OCI-LY1 (cell line): ENCODE results near the gene UBR4.
A peak's percentile ranks its signal among the peaks of the same experiment; 100 is the strongest.

Experiments used
- H2AFZ ChIP-seq: fragments of 200-600 bp; sonication (generic), shearing (Covaris generic); 2 replicates; pipeline ENCODE4 v1.6.0; 2014; ENCODE audit warnings: antibody characterized with exemption, mild to moderate bottlenecking, low read length
- H3F3A ChIP-seq: fragments of 200-600 bp; sonication (generic), shearing (Covaris generic); 2 replicates; pipeline ENCODE4 v1.6.0; 2014; ENCODE audit warnings: mild to moderate bottlenecking, antibody characterized with exemption, low read length, moderate library complexity; ENCODE audit not compliant: insufficient read depth
- H3K27ac ChIP-seq: fragments of 200-600 bp; sonication (generic); 2 replicates; pipeline ENCODE4 v1.5.1; 2014; ENCODE audit warnings: low read length, mixed run types, mild to moderate bottlenecking, low read depth; ENCODE audit not compliant: poor library complexity, severe bottlenecking
- H3K27me3 ChIP-seq: fragments of 200-600 bp; sonication (generic); 2 replicates; pipeline ENCODE4 v1.6.0; 2014; ENCODE audit warnings: antibody characterized with exemption, mild to moderate bottlenecking, low read length, moderate library complexity; ENCODE audit not compliant: insufficient read depth
- H3K36me3 ChIP-seq: fragments of 200-600 bp; sonication (generic); 2 replicates; pipeline ENCODE4 v1.6.1; 2014; ENCODE audit warnings: mild to moderate bottlenecking, antibody characterized with exemption, low read length, moderate library complexity, mixed read lengths; ENCODE audit not compliant: insufficient read depth
- H3K4me1 ChIP-seq: fragments of 200-600 bp; sonication (generic); 2 replicates; pipeline ENCODE4 v1.5.1; 2014; ENCODE audit warnings: mild to moderate bottlenecking, low read length, moderate library complexity; ENCODE audit not compliant: insufficient read depth, severe bottlenecking
- H3K4me2 ChIP-seq: fragments of 200-600 bp; sonication (generic), shearing (Covaris generic); 2 replicates; pipeline ENCODE4 v1.6.1; 2014; ENCODE audit warnings: low read length
- H3K4me3 ChIP-seq: fragments of 200-600 bp; sonication (generic); 2 replicates; pipeline ENCODE4 v1.5.1; 2014; ENCODE audit warnings: low read length, low read depth, mild to moderate bottlenecking, mixed read lengths; ENCODE audit not compliant: poor library complexity, severe bottlenecking
- H3K79me2 ChIP-seq: fragments of 200-600 bp; shearing (Covaris generic); 2 replicates; pipeline ENCODE4 v1.6.1; 2016; ENCODE audit warnings: mixed run types, low read length, mixed read lengths; ENCODE audit not compliant: insufficient read depth
- H3K9ac ChIP-seq: fragments of 200-600 bp; sonication (generic), shearing (Covaris generic); 2 replicates; pipeline ENCODE4 v1.6.1; 2014; ENCODE audit warnings: mild to moderate bottlenecking, low read length, mixed read lengths
- H3K9me2 ChIP-seq: fragments of 200-600 bp; sonication (generic), shearing (Covaris generic); 2 replicates; pipeline ENCODE4 v1.6.1; 2014; ENCODE audit warnings: low read depth, mild to moderate bottlenecking, low read length, mixed read lengths
- H3K9me3 ChIP-seq: fragments of 200-600 bp; shearing (Covaris generic); 2 replicates; pipeline ENCODE4 v1.6.1; 2014; ENCODE audit warnings: low read length, mixed read lengths
- H4K20me1 ChIP-seq: fragments of 200-600 bp; sonication (generic), shearing (Covaris generic); 2 replicates; pipeline ENCODE4 v1.6.0; 2016; ENCODE audit warnings: mild to moderate bottlenecking, low read length; ENCODE audit not compliant: insufficient read depth
- CTCF ChIP-seq: fragments of 200-600 bp; sonication (generic), shearing (Covaris generic); IDR thresholded peaks from 2 replicates; pipeline ENCODE4 v1.5.1; 2017; ENCODE audit warnings: mild to moderate bottlenecking, antibody characterized with exemption, low read length, moderate library complexity, mixed read lengths
- EZH2 ChIP-seq: fragments of 200-600 bp; sonication (generic), shearing (Covaris generic); IDR thresholded peaks from 2 replicates; pipeline ENCODE4 v1.8.0; 2017; ENCODE audit warnings: borderline replicate concordance, mixed run types, mild to moderate bottlenecking, antibody characterized with exemption, low read length, moderate library complexity, mixed read lengths

Gene UBR4

GRCh38 chr1:19115082-19115808, 94.8 kb downstream of the UBR4 start:
- H2AFZ ChIP-seq: no peak overlapping the region
- no peaks in the 10 kb centered on the region for H3K4me1 ChIP-seq
- H3K9me2 ChIP-seq: no peaks in the 10 kb centered on the region
- H3K9ac ChIP-seq: no peak overlapping the region
- H3F3A ChIP-seq: no peaks in the 10 kb centered on the region
- H3K27me3 ChIP-seq: no peaks in the 10 kb centered on the region
- no peaks in the 10 kb centered on the region for H3K79me2 ChIP-seq
- no peak overlapping the region for H3K4me3 ChIP-seq
- H3K36me3 ChIP-seq: peaks cover 97% of the 10 kb centered on the region
- H3K4me2 ChIP-seq: no peak overlapping the region
- no peaks in the 10 kb centered on the region for H3K9me3 ChIP-seq
- no peak for TF ChIP-seq CTCF
- TF ChIP-seq EZH2: no peak
- H4K20me1 ChIP-seq: no peaks in the 10 kb centered on the region
- no peak overlapping the region for H3K27ac ChIP-seq

GRCh38 chr1:19113697-19114092, 96.4 kb downstream of the UBR4 start:
- Histone ChIP-seq H3K79me2 (no peaks in the 10 kb centered on the region), H3K4me1 (no peaks in the 10 kb centered on the region), H4K20me1 (no peaks in the 10 kb centered on the region), H3K27ac (no peak overlapping the region), H3F3A (no peaks in the 10 kb centered on the region), H3K27me3 (no peaks in the 10 kb centered on the region), H2AFZ (no peak overlapping the region), H3K9me3 (no peaks in the 10 kb centered on the region), H3K36me3 (peaks cover 97% of the 10 kb centered on the region), H3K9ac (no peak overlapping the region), H3K4me3 (no peak overlapping the region), H3K4me2 (no peak overlapping the region), H3K9me2 (no peaks in the 10 kb centered on the region)
- no peak for TF ChIP-seq EZH2
- TF ChIP-seq CTCF: peak; percentile 60

- Histone ChIP-seq H3K4me3 (no peak overlapping the region), H3F3A (no peaks in the 10 kb centered on the region), H3K27ac (no peak overlapping the region), H3K79me2 (no peaks in the 10 kb centered on the region), H3K36me3 (peaks cover 98% of the 10 kb centered on the region), H3K9ac (no peak overlapping the region), H3K27me3 (no peaks in the 10 kb centered on the region), H3K9me3 (no peaks in the 10 kb centered on the region), H3K4me1 (no peaks in the 10 kb centered on the region), H3K9me2 (no peaks in the 10 kb centered on the region), H4K20me1 (no peaks in the 10 kb centered on the region), H2AFZ (no peak overlapping the region), H3K4me2 (no peak overlapping the region)
- TF ChIP-seq EZH2 (no peak), CTCF (no peak)
Measured at GRCh38 chr1:19112891-19113696, 97.0 kb downstream of the UBR4 start.
